Neural cell (in vitro differentiated cells): ENCODE data around the gene BRD9.

Experiments used
- CTCF ChIP-seq: fragments of 450-650 bp; IDR thresholded peaks from 2 replicates; pipeline ENCODE4 v1.5.1; 2014; ENCODE audit warnings: antibody characterized with exemption, mild to moderate bottlenecking, moderate library complexity; ENCODE audit not compliant: poor library complexity, severe bottlenecking
- EP300 ChIP-seq: fragments of 450-650 bp; conservative IDR thresholded peaks from 2 replicates; pipeline ENCODE4 v1.6.1; 2014; ENCODE audit warnings: antibody characterized with exemption, mild to moderate bottlenecking, moderate library complexity; ENCODE audit not compliant: poor library complexity, severe bottlenecking
- EZH2 ChIP-seq: fragments of 200-600, 300-800 bp; shearing (Covaris generic), sonication (generic); IDR thresholded peaks from 2 replicates; pipeline ENCODE4 v1.6.1; 2014; ENCODE audit warnings: antibody characterized with exemption, low read length, borderline replicate concordance, mild to moderate bottlenecking; ENCODE audit not compliant: insufficient read depth, poor library complexity, severe bottlenecking
- POLR2AphosphoS5 ChIP-seq: IDR thresholded peaks from 2 replicates; pipeline ENCODE4 v1.6.1; 2012
- RAD21 ChIP-seq: fragments of 450-650 bp; conservative IDR thresholded peaks from 2 replicates; pipeline ENCODE4 v1.6.1; 2014; ENCODE audit warnings: antibody characterized with exemption, mild to moderate bottlenecking, moderate library complexity
- REST ChIP-seq: IDR thresholded peaks from 2 replicates; pipeline ENCODE4 v1.6.1; 2012; ENCODE audit warnings: borderline replicate concordance
- SMC3 ChIP-seq: fragments of 450-650 bp; conservative IDR thresholded peaks from 2 replicates; pipeline ENCODE4 v1.6.1; 2014; ENCODE audit warnings: antibody characterized with exemption, mild to moderate bottlenecking, moderate library complexity; ENCODE audit not compliant: poor library complexity
- TAF1 ChIP-seq: IDR thresholded peaks from 2 replicates; pipeline ENCODE4 v1.6.1; 2012; ENCODE audit warnings: low read depth

DNA sequence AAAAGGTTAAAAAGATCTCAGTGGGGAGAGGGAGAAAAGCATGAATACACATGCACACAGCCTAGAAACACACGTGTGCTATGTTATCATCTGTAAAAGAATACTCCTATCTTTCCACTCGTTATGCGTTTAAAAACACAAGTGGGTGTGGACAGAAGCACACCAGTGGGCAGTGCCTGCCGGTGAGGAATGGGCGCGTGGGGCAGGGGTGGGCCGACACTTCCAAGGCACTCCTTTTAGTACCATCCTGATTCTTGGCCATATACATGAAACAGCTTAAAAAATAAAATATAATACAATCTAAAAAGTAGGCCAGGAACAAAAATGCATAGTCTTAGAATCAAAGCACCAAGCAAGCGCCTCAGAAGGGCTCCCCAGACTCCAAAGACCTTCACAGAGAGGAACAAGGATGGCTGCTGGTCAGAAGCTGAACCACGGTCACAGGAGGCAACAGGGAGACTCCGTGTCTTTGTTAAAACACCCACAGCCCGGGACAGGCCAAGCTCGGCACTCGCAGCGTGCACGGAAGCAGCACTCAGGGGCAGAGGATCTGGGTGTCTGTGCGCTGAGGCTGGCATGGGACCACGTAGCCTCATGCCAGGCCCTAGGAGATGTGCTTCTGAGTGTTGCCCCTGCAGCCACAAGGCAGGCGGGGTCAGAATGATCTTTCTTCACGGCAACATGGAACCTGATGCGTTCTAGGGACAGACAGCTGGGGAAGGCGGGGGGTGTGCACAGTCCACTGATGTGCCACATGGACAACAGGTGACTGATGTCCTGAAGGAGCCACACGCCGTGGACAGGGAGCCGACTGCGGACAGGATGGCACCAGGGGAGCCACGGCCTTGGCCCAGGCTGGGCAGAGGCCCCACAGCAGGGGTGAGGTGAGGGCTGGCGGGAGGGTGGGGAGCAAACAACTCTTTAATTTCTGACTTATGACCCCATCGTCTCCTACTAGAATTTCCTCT is 15.9 kb downstream of the BRD9 start:
- no peak for TF ChIP-seq CTCF
- TF ChIP-seq POLR2AphosphoS5: no peak
- TF ChIP-seq EZH2: no peak
- TF ChIP-seq RAD21: no peak
- TF ChIP-seq TAF1: no peak
- no peak for TF ChIP-seq REST
- no peak for TF ChIP-seq SMC3
- TF ChIP-seq EP300: no peak
